HepG2 (cell line): Measurements from ENCODE around the gene HLCS. TPM values are rescaled to one million over a fixed set of nuclear protein-coding genes. Genes with fewer than 3 reads are reported as not detected.

ENCODE experiments used
- ATAC-seq: fragments of 200-7000 bp; cut with Tn5 transposase; 3 replicates; pipeline ENCODE4 v1.9.1; 2020; ENCODE audit warnings: mild to moderate bottlenecking, moderate library complexity
- BruUV-seq: library from RNA; stranded (reverse); fragments of 400-500 nt; replicated peaks from 2 replicates; lab custom pipeline; 2021; lab: Mats Ljungman, UMichigan
- CTCF ChIA-PET: fragments of 300-600 bp; formaldehyde crosslinking; extraction: SDS; loops from one replicate; lab custom pipeline; 2021; ENCODE audit warnings: low total read pairs, inconsistent platforms, low intra/inter-chr PET ratio; lab: Yijun Ruan, JAX
- POLR2A ChIA-PET: fragments of 350-600 bp; sonication (Branson Sonifier 250); formaldehyde crosslinking; loops from one replicate; lab custom pipeline; 2020; ENCODE audit warnings: antibody characterized with exemption, inconsistent platforms; lab: Yijun Ruan, JAX
- DNase-seq: peaks from one replicate; pipeline ENCODE4 v3.0.0-alpha.2; 2015; ENCODE audit warnings: low spot score
- FAIRE-seq: peaks from 3 replicates; lab custom pipeline; 2011; peaks lifted over from hg19 to GRCh38; lab: Jason Lieb, UNC
- H2AFZ ChIP-seq: one replicate; pipeline ENCODE4 v1.6.1; 2011; ENCODE audit warnings: low read length, inconsistent platforms
- H3K27ac ChIP-seq: fragments of 300-600 bp; 3 replicates; pipeline ENCODE4 v1.8.0; 2011; ENCODE audit warnings: mixed run types, mild to moderate bottlenecking, mixed read lengths, low read length, inconsistent platforms; ENCODE audit not compliant: insufficient read depth; ENCODE audit errors: extremely low read length
- H3K27me3 ChIP-seq, 2 experiments: fragments of 200-600 bp in 1 of 2; 2 replicates in 1 of 2; 3 replicates in 1 of 2; pipeline versions ENCODE4 v1.6.0 to v1.8.0; 2011; ENCODE audit warnings: low read length in 2 of 2, mild to moderate bottlenecking in 2 of 2, moderate library complexity in 2 of 2, inconsistent platforms in 1 of 2; ENCODE audit not compliant: insufficient read depth in 2 of 2, control insufficient read depth in 1 of 2
- H3K36me3 ChIP-seq, 2 experiments: fragments of 200-600 bp in 1 of 2; replicated peaks in 1 of 2; 2 replicates in 1 of 2; 3 replicates in 1 of 2; pipeline versions ENCODE4 v1.5.1 to v1.8.0; 2011; ENCODE audit warnings: low read length in 2 of 2, inconsistent platforms in 1 of 2; ENCODE audit not compliant: insufficient read depth in 2 of 2, control insufficient read depth in 1 of 2
- H3K4me1 ChIP-seq: 2 replicates; pipeline ENCODE4 v1.5.1; 2012; ENCODE audit warnings: low read length, inconsistent platforms; ENCODE audit not compliant: insufficient read depth
- H3K4me2 ChIP-seq: 2 replicates; pipeline ENCODE4 v1.6.0; 2011; ENCODE audit warnings: low read depth, low read length, inconsistent platforms
- H3K4me3 ChIP-seq, 3 experiments: fragments of 200-600 bp in 1 of 3; sonication (generic), shearing (Covaris generic) in 1 of 3; replicated peaks in 1 of 3; 2 replicates each; pipeline ENCODE4 v1.5.1; 2011 to 2016; ENCODE audit warnings: low read length in 3 of 3, inconsistent platforms in 2 of 3, low read depth in 2 of 3, mild to moderate bottlenecking in 2 of 3, control low read depth in 1 of 3, mixed read lengths in 1 of 3; ENCODE audit not compliant: insufficient read depth in 1 of 3
- H3K79me2 ChIP-seq: one replicate; pipeline ENCODE4 v1.6.1; 2011; ENCODE audit warnings: low read length, inconsistent platforms; ENCODE audit not compliant: insufficient read depth
- H3K9ac ChIP-seq: 2 replicates; pipeline ENCODE4 v1.6.0; 2011; ENCODE audit warnings: mild to moderate bottlenecking, low read depth, low read length, inconsistent platforms; ENCODE audit not compliant: insufficient read depth
- H3K9me3 ChIP-seq: 2 replicates; pipeline ENCODE4 v1.5.1; 2012; ENCODE audit warnings: mild to moderate bottlenecking, low read length
- H4K20me1 ChIP-seq: 2 replicates; pipeline ENCODE4 v1.6.0; 2011; ENCODE audit warnings: inconsistent platforms, mild to moderate bottlenecking, low read length, moderate library complexity; ENCODE audit not compliant: insufficient read depth
- MYNN ChIP-seq: sonication (generic); formaldehyde crosslinking; IDR thresholded peaks from 2 replicates; pipeline ENCODE4 v1.4.0; 2020; ENCODE audit warnings: mild to moderate bottlenecking, low read depth, missing genetic modification reagents
- NAIF1 ChIP-seq: sonication (generic); formaldehyde crosslinking; IDR thresholded peaks from 2 replicates; pipeline ENCODE4 v1.5.0; 2020; ENCODE audit warnings: mild to moderate bottlenecking, missing genetic modification reagents, borderline replicate concordance
- ONECUT2 ChIP-seq: sonication (generic); formaldehyde crosslinking; IDR thresholded peaks from 2 replicates; pipeline ENCODE4 v1.4.0; 2020; ENCODE audit warnings: missing genetic modification reagents
- SMARCC2 ChIP-seq: fragments of 450-650 bp; IDR thresholded peaks from 2 replicates; pipeline ENCODE4 v1.6.1; 2017; ENCODE audit warnings: antibody characterized with exemption, mild to moderate bottlenecking
- ZFX ChIP-seq: sonication (generic); formaldehyde crosslinking; IDR thresholded peaks from 2 replicates; pipeline ENCODE4 v1.4.0; 2020; ENCODE audit warnings: mild to moderate bottlenecking, low read depth, missing genetic modification reagents, moderate library complexity
- ZNF552 ChIP-seq: sonication (generic); formaldehyde crosslinking; IDR thresholded peaks from 2 replicates; pipeline ENCODE4 v1.9.0; 2022; ENCODE audit warnings: missing genetic modification reagents, mild to moderate bottlenecking, borderline replicate concordance
- ZNF788 ChIP-seq: sonication (generic); formaldehyde crosslinking; IDR thresholded peaks from 2 replicates; pipeline ENCODE4 v1.5.0; 2020; ENCODE audit warnings: mild to moderate bottlenecking, missing genetic modification reagents, borderline replicate concordance
- WGBS: methylation state at CpG from one replicate; pipeline ENCODE4 v1.1.6; 2017; ENCODE audit warnings: low lambda C conversion rate; 5-methylcytosine and 5-hydroxymethylcytosine counted together
- in situ Hi-C: cut with HindIII; loops from 2 replicates; pipeline ENCODE4 v1.10.0; 2017; ENCODE audit warnings: low pct_unique_long_range_greater_than_20kb; ENCODE audit not compliant: extremely low pct_ligation_motif_present
- intact Hi-C: fragments of 100-400 bp; cut with micrococcal nuclease; formaldehyde crosslinking; loops from one replicate; pipeline ENCODE4 v1.10.0; 2022; ENCODE audit not compliant: unreplicated experiment
- polyA plus RNA-seq, 8 experiments: library from polyadenylated mRNA; depleted of rRNA in 3 of 8; stranded (reverse) in 7 of 8; unstranded in 1 of 8; fragments of >200 nt; fragmentation: Illumina TruSeq in 4 of 8; extraction: Trizol in 4 of 8; gene quantifications; 2 replicates each; pipeline versions ENCODE4 v1.2.1 to v1.2.3, GENCODE V29; 2011 to 2016; ENCODE audit warnings: low read depth in 4 of 8, missing spikeins in 1 of 8, mixed read lengths in 1 of 8; ENCODE audit not compliant: insufficient read depth in 1 of 8
- total RNA-seq, 5 experiments: library from RNA; depleted of rRNA; stranded (reverse); fragments of >200 nt; fragmentation: Illumina TruSeq; extraction: Trizol; gene quantifications; 2 replicates each; pipeline ENCODE4 v1.2.3, GENCODE V29; 2016; ENCODE audit warnings: low read depth in 1 of 5
- TF ChIP-seq, protein P1 (sequence below): sonication (generic); formaldehyde crosslinking; IDR thresholded peaks from 2 replicates; pipeline ENCODE4 v1.8.1; 2023; ENCODE audit warnings: mild to moderate bottlenecking, missing genetic modification reagents

The HLCS gene
- total and polyA plus RNA-seq, 2 of the 13 experiments (the other 11 are each of a cell fraction or from before 2014, with no cell fraction given), result 7.9 to 12.3 TPM

DNA sequence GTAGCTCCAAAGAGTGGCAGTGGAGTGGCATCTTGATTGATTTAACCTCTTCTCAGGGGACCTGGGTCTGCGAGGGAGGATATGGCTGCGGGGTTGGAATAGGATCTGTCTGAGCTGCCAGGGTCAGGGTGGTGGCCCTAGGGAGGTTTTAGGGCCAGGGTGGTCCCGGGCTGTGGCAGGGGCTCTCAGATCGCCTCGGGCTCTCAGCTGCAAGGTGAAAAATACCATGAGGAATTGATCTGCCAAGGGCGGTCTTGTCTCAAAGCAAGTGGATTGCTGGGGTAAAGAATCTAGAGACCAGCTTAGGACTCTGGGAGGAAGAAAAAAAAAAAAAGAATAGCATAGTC, 263.9 kb downstream of the HLCS start (continued):
- TF ChIP-seq NAIF1 (CRISPR knock-in tag) (no peak), ZNF788 (CRISPR knock-in tag) (no peak), SMARCC2 (no peak), ZFX (no peak), ONECUT2 (no peak), ZNF552 (CRISPR knock-in tag) (no peak)
- TF ChIP-seq, all 625 proteins: peak for 0

DNA sequence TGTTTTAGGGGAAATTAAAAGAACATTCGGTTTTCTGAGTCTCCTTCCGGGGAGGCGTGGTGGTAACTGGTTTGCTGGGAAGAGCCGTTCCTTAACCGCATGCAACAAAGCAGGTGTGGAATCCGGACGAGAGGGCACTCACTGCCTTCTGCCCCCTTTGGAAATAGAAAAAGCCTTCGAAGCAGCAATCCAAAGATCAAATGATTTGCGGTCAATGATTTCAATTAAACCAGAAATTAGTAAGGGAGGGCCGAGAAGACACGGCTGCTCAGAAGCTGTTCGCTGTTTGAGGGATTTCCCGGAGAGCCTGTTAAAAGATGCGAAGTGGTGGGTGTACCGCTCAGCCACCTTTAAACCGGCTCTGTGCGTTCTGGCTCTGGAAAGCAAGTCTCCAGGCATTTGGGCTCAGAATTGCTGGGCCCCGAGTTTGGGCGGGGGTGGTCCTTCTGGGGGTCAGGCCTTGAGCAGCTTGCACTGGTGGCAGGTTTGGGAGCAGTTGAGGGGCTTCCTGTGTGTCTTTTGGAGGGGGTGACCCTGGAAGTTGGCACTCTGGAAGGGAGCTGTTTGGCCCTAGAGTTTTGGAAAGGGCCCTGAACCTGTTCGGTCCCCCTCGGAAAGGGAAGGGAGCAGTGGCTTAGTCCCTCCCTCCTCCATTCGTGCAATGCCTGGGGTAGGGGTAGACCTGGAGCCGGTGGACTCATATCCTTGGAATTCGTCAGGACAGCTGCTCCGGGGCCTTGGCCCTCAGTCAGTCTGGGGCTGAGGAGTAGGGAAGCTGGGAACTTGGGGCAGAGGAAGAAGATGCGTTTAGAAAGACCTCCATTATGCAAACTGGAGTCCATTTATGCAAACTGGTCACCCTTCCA, 264.5 kb downstream of the HLCS start:
- BruUV-seq, result no TSS peak
- Histone ChIP-seq H3K4me1 (peaks cover 10% of the 10 kb centered on the region), H4K20me1 (no peaks in the 10 kb centered on the region), H3K9me3 (no peaks in the 10 kb centered on the region), H3K27me3 (peaks cover 7 to 70% of the 10 kb centered on the region in 2 experiments), H3K4me2 (peak overlapping the region; percentile 92), H2AFZ (no peak overlapping the region), H3K36me3 (no peaks in the 10 kb centered on the region), H3K27ac (no peak overlapping the region), H3K79me2 (no peaks in the 10 kb centered on the region), H3K4me3 (peak overlapping the region in 2 of 3 experiments; percentile 52 to 61; a peak in 3 of 6 replicates), H3K9ac (no peak overlapping the region)
- DNase-seq (no peak), ATAC-seq (no peak), FAIRE-seq (no peak)
- no peak for TF ChIP-seq MYNN (CRISPR knock-in tag)
- TF ChIP-seq, protein P1, sequence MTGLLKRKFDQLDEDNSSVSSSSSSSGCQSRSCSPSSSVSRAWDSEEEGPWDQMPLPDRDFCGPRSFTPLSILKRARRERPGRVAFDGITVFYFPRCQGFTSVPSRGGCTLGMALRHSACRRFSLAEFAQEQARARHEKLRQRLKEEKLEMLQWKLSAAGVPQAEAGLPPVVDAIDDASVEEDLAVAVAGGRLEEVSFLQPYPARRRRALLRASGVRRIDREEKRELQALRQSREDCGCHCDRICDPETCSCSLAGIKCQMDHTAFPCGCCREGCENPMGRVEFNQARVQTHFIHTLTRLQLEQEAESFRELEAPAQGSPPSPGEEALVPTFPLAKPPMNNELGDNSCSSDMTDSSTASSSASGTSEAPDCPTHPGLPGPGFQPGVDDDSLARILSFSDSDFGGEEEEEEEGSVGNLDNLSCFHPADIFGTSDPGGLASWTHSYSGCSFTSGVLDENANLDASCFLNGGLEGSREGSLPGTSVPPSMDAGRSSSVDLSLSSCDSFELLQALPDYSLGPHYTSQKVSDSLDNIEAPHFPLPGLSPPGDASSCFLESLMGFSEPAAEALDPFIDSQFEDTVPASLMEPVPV (CRISPR knock-in tag), result no peak
- 64% methylated on average over 22 of the region's 26 CpGs for WGBS
- CTCF ChIA-PET, result no interaction called here
- in situ Hi-C loops, result no loop called here
- POLR2A ChIA-PET, result no interaction called here
- intact Hi-C loops, result no loop called here
